Activated CD4-positive, alpha-beta memory T cell treated with anti-CD3 and anti-CD28 coated beads for 36 hours (primary cell): ENCODE measurements around the gene SPTB. TPM values are rescaled to one million over a fixed set of nuclear protein-coding genes. Genes with fewer than 3 reads are reported as not detected.

Source experiments
- CTCF ChIA-PET: fragments of 350-600 bp; sonication (Branson Sonifier 250); formaldehyde crosslinking; loops from one replicate; lab custom pipeline; 2021; ENCODE audit warnings: antibody characterized with exemption, inconsistent platforms; lab: Charles Lee
- POLR2A ChIA-PET: fragments of 350-600 bp; sonication (Branson Sonifier 250); formaldehyde crosslinking; loops from one replicate; lab custom pipeline; 2021; ENCODE audit warnings: antibody characterized with exemption; lab: Charles Lee
- DNase-seq: peaks from one replicate; pipeline ENCODE4 v3.0.0-alpha.2; 2020
- H3K27ac Mint-ChIP-seq: one replicate; pipeline ENCODE4 v1.8.0; 2021; ENCODE audit warnings: mixed read lengths
- H3K27me3 Mint-ChIP-seq: one replicate; pipeline ENCODE4 v1.8.0; 2021; ENCODE audit warnings: mixed read lengths
- H3K36me3 Mint-ChIP-seq: one replicate; pipeline ENCODE4 v1.8.0; 2021; ENCODE audit warnings: mixed read lengths
- H3K4me1 Mint-ChIP-seq: one replicate; pipeline ENCODE4 v1.8.0; 2021; ENCODE audit warnings: low read depth, mixed read lengths
- H3K4me3 Mint-ChIP-seq: one replicate; pipeline ENCODE4 v1.8.0; 2021; ENCODE audit warnings: mild to moderate bottlenecking, mixed read lengths
- H3K9me3 Mint-ChIP-seq: one replicate; pipeline ENCODE4 v1.8.0; 2021; ENCODE audit warnings: mixed read lengths
- intact Hi-C: fragments of 100-400 bp; cut with micrococcal nuclease; formaldehyde crosslinking; loops from one replicate; pipeline ENCODE4 v1.15.1; 2023
- total RNA-seq, 2 experiments: library from RNA; stranded (reverse); gene quantifications; one replicate each; pipeline ENCODE4 v1.2.3, GENCODE V29; 2021

SPTB gene
- total RNA-seq, 2 experiments from 2014 or later: 0.57 to 0.70 TPM

GRCh38 chr14:64753374-64753773 is 126.3 kb downstream of the SPTB start:
- Mint-ChIP-seq H3K4me1 (peaks cover 35% of the 10 kb centered on the region), H3K9me3 (no peaks in the 10 kb centered on the region), H3K27me3 (no peaks in the 10 kb centered on the region), H3K36me3 (no peaks in the 10 kb centered on the region), H3K27ac (no peak overlapping the region), H3K4me3 (no peak overlapping the region)
- CTCF ChIA-PET: interaction anchor here (1.2 kb wide), 1 partner anchor 12 kb away, joined by 3 read pairs; no protein-coding TSS in a partner anchor
- POLR2A ChIA-PET: no interaction called here
- no peak for DNase-seq
- intact Hi-C loops: no loop called here

GRCh38 chr14:64752909-64753308 is 126.8 kb downstream of the SPTB start:
- Mint-ChIP-seq H3K9me3 (no peaks in the 10 kb centered on the region), H3K4me3 (no peak overlapping the region), H3K27ac (no peak overlapping the region), H3K27me3 (no peaks in the 10 kb centered on the region), H3K36me3 (no peaks in the 10 kb centered on the region), H3K4me1 (peaks cover 31% of the 10 kb centered on the region)
- ChIA-PET POLR2A (no interaction called here), CTCF (interaction anchor here (1.2 kb wide), 1 partner anchor 12 kb away, joined by 3 read pairs; no protein-coding TSS in a partner anchor)
- intact Hi-C loops: no loop called here
- no peak for DNase-seq

GRCh38 chr14:64748995-64749714 is 130.6 kb downstream of the SPTB start:
- H3K36me3 Mint-ChIP-seq: peaks cover 9% of the 10 kb centered on the region
- peaks cover 29% of the 10 kb centered on the region for H3K4me1 Mint-ChIP-seq
- CTCF ChIA-PET: interaction anchor here (1.2 kb wide), 1 partner anchor 16 kb away, joined by 6 read pairs; no protein-coding TSS in a partner anchor
- no peak for DNase-seq
- no peak overlapping the region for H3K4me3 Mint-ChIP-seq
- intact Hi-C loops: no loop called here
- no peaks in the 10 kb centered on the region for H3K27me3 Mint-ChIP-seq
- H3K27ac Mint-ChIP-seq: no peak overlapping the region
- POLR2A ChIA-PET: interaction anchor here (1.2 kb wide), 1 partner anchor 11 kb away, joined by 3 read pairs; no protein-coding TSS in a partner anchor
- H3K9me3 Mint-ChIP-seq: peaks cover under 1% of the 10 kb centered on the region

GRCh38 chr14:64748521-64748920 is 131.2 kb downstream of the SPTB start:
- Mint-ChIP-seq H3K27ac (no peak overlapping the region), H3K9me3 (peaks cover 2% of the 10 kb centered on the region), H3K36me3 (peaks cover 13% of the 10 kb centered on the region), H3K27me3 (no peaks in the 10 kb centered on the region), H3K4me1 (peaks cover 29% of the 10 kb centered on the region), H3K4me3 (no peak overlapping the region)
- ChIA-PET POLR2A (no interaction called here), CTCF (no interaction called here)
- no peak for DNase-seq
- intact Hi-C loops: no loop called here

- peaks cover 2% of the 10 kb centered on the region for H3K9me3 Mint-ChIP-seq
- peaks cover 29% of the 10 kb centered on the region for H3K4me1 Mint-ChIP-seq
- H3K36me3 Mint-ChIP-seq: peaks cover 13% of the 10 kb centered on the region
- DNase-seq: peak; percentile 38
- ChIA-PET CTCF (interaction anchor here (0.6 to 1.0 kb wide), 2 partner anchors 75 to 144 kb away, joined by 3 to 5 read pairs; no protein-coding TSS in a partner anchor), POLR2A (no interaction called here)
- intact Hi-C loops: no loop called here
- no peak overlapping the region for H3K27ac Mint-ChIP-seq
- H3K27me3 Mint-ChIP-seq: no peaks in the 10 kb centered on the region
- no peak overlapping the region for H3K4me3 Mint-ChIP-seq
Observed at GRCh38 chr14:64747327-64747726, 132.4 kb downstream of the SPTB start.

GRCh38 chr14:64746298-64747250 is 133.1 kb downstream of the SPTB start:
- ChIA-PET CTCF (interaction anchor here (1.0 to 1.3 kb wide), 3 partner anchors 14 to 75 kb away, joined by 4 to 6 read pairs (median 5); no protein-coding TSS in a partner anchor), POLR2A (no interaction called here)
- no peaks in the 10 kb centered on the region for H3K27me3 Mint-ChIP-seq
- H3K9me3 Mint-ChIP-seq: peaks cover 2% of the 10 kb centered on the region
- peak overlapping the region; percentile 14 for H3K27ac Mint-ChIP-seq
- intact Hi-C loops: no loop called here
- H3K4me1 Mint-ChIP-seq: peaks cover 29% of the 10 kb centered on the region
- H3K4me3 Mint-ChIP-seq: no peak overlapping the region
- peaks cover 16% of the 10 kb centered on the region for H3K36me3 Mint-ChIP-seq
- DNase-seq: no peak

- no peaks in the 10 kb centered on the region for H3K27me3 Mint-ChIP-seq
- H3K27ac Mint-ChIP-seq: peak overlapping the region; percentile 30
- DNase-seq: no peak
- intact Hi-C loops: no loop called here
- H3K36me3 Mint-ChIP-seq: peaks cover 21% of the 10 kb centered on the region
- POLR2A ChIA-PET: no interaction called here
- H3K4me1 Mint-ChIP-seq: peaks cover 29% of the 10 kb centered on the region
- CTCF ChIA-PET: interaction anchor here (1.2 to 1.3 kb wide), 2 partner anchors 15 to 19 kb away, joined by 4 to 6 read pairs; no protein-coding TSS in a partner anchor
- H3K9me3 Mint-ChIP-seq: peaks cover 2% of the 10 kb centered on the region
- H3K4me3 Mint-ChIP-seq: no peak overlapping the region
Observed at GRCh38 chr14:64745511-64746091, 134.1 kb downstream of the SPTB start.

GRCh38 chr14:64743061-64743460 is 136.6 kb downstream of the SPTB start:
- Mint-ChIP-seq H3K27me3 (no peaks in the 10 kb centered on the region), H3K36me3 (peaks cover 23% of the 10 kb centered on the region), H3K4me1 (peaks cover 29% of the 10 kb centered on the region), H3K9me3 (peaks cover 2% of the 10 kb centered on the region), H3K27ac (no peak overlapping the region), H3K4me3 (no peak overlapping the region)
- ChIA-PET POLR2A (no interaction called here), CTCF (no interaction called here)
- intact Hi-C loops: no loop called here
- DNase-seq: no peak

- H3K9me3 Mint-ChIP-seq: peaks cover 2% of the 10 kb centered on the region
- H3K27me3 Mint-ChIP-seq: no peaks in the 10 kb centered on the region
- no peak overlapping the region for H3K27ac Mint-ChIP-seq
- CTCF ChIA-PET: no interaction called here
- POLR2A ChIA-PET: no interaction called here
- peaks cover 23% of the 10 kb centered on the region for H3K36me3 Mint-ChIP-seq
- intact Hi-C loops: no loop called here
- no peak overlapping the region for H3K4me3 Mint-ChIP-seq
- H3K4me1 Mint-ChIP-seq: peaks cover 21% of the 10 kb centered on the region
- no peak for DNase-seq
Observed at GRCh38 chr14:64741961-64742360, 137.7 kb downstream of the SPTB start.

GRCh38 chr14:64741200-64741599 is 138.5 kb downstream of the SPTB start:
- peaks cover 23% of the 10 kb centered on the region for H3K36me3 Mint-ChIP-seq
- no peak for DNase-seq
- peaks cover 14% of the 10 kb centered on the region for H3K4me1 Mint-ChIP-seq
- H3K27me3 Mint-ChIP-seq: no peaks in the 10 kb centered on the region
- no peak overlapping the region for H3K4me3 Mint-ChIP-seq
- POLR2A ChIA-PET: no interaction called here
- intact Hi-C loops: no loop called here
- peaks cover 2% of the 10 kb centered on the region for H3K9me3 Mint-ChIP-seq
- H3K27ac Mint-ChIP-seq: no peak overlapping the region
- CTCF ChIA-PET: no interaction called here

- ChIA-PET CTCF (interaction anchor here (1.1 kb wide), 1 partner anchor 64 kb away, joined by 3 read pairs; no protein-coding TSS in a partner anchor), POLR2A (interaction anchor here (0.9 kb wide), 1 partner anchor 12 kb away, joined by 3 read pairs; no protein-coding TSS in a partner anchor)
- Mint-ChIP-seq H3K36me3 (peaks cover 10% of the 10 kb centered on the region), H3K9me3 (no peaks in the 10 kb centered on the region), H3K27me3 (no peaks in the 10 kb centered on the region), H3K4me3 (no peak overlapping the region), H3K4me1 (peaks cover 17% of the 10 kb centered on the region), H3K27ac (no peak overlapping the region)
- no peak for DNase-seq
- intact Hi-C loops: no loop called here
Observed at GRCh38 chr14:64738281-64738804, 141.4 kb downstream of the SPTB start.
